Nephron (organoid): ENCODE results near the gene TSPY4.
"Not testable (repeated sequence)": the region's sequence is repeated elsewhere in the genome, so short reads cannot be mapped to it uniquely, and the experiment has no call there.

ENCODE experiments used
- H3K27ac Mint-ChIP-seq, 3 experiments: 2 replicates each; pipeline ENCODE4 v1.8.0; 2020; ENCODE audit warnings: mixed read lengths in 3 of 3, mild to moderate bottlenecking in 2 of 3, moderate library complexity in 1 of 3
- H3K27me3 Mint-ChIP-seq: 2 replicates; pipeline ENCODE4 v1.8.0; 2021; ENCODE audit warnings: low read depth, mild to moderate bottlenecking, moderate library complexity, mixed read lengths
- H3K36me3 Mint-ChIP-seq: 2 replicates; pipeline ENCODE4 v1.8.0; 2020; ENCODE audit warnings: low read depth, mixed read lengths
- H3K4me1 Mint-ChIP-seq: 2 replicates; pipeline ENCODE4 v1.8.0; 2020; ENCODE audit warnings: mixed read lengths
- H3K4me3 Mint-ChIP-seq, 3 experiments: 2 replicates each; pipeline ENCODE4 v1.8.0; 2020; ENCODE audit warnings: mild to moderate bottlenecking in 3 of 3, mixed read lengths in 3 of 3, moderate library complexity in 2 of 3
- H3K9me3 Mint-ChIP-seq: 2 replicates; pipeline ENCODE4 v1.8.0; 2020; ENCODE audit warnings: mixed read lengths
- TF ChIP-seq, protein P1 (sequence below), 3 experiments: fragments of 200-600 bp; sonication (generic); IDR thresholded peaks; one replicate each; pipeline ENCODE4 v1.5.0; 2021; ENCODE audit warnings: antibody characterized with exemption in 3 of 3; ENCODE audit not compliant: unreplicated experiment in 3 of 3

TSPY4 gene, protein sequence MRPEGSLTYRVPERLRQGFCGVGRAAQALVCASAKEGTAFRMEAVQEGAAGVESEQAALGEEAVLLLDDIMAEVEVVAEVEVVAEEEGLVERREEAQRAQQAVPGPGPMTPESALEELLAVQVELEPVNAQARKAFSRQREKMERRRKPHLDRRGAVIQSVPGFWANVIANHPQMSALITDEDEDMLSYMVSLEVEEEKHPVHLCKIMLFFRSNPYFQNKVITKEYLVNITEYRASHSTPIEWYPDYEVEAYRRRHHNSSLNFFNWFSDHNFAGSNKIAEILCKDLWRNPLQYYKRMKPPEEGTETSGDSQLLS

GRCh38 chrY:9337164-9337563 is at the start of gene TSPY4:
Gene TSPY4, plus strand, starts transcription at chrY:9337464. Its CDS starts 46 bp downstream, at chrY:9337510.
- H3K27ac Mint-ChIP-seq, H3K27me3 Mint-ChIP-seq, H3K4me3 Mint-ChIP-seq, H3K9me3 Mint-ChIP-seq, H3K36me3 Mint-ChIP-seq, H3K4me1 Mint-ChIP-seq: not testable (repeated sequence)

- Mint-ChIP-seq H3K9me3 (no peaks in the 10 kb centered on the region), H3K36me3 (no peaks in the 10 kb centered on the region), H3K27me3 (no peaks in the 10 kb centered on the region), H3K4me1 (no peaks in the 10 kb centered on the region), H3K27ac (no peak overlapping the region), H3K4me3 (no peak overlapping the region)
- TF ChIP-seq, protein P1, sequence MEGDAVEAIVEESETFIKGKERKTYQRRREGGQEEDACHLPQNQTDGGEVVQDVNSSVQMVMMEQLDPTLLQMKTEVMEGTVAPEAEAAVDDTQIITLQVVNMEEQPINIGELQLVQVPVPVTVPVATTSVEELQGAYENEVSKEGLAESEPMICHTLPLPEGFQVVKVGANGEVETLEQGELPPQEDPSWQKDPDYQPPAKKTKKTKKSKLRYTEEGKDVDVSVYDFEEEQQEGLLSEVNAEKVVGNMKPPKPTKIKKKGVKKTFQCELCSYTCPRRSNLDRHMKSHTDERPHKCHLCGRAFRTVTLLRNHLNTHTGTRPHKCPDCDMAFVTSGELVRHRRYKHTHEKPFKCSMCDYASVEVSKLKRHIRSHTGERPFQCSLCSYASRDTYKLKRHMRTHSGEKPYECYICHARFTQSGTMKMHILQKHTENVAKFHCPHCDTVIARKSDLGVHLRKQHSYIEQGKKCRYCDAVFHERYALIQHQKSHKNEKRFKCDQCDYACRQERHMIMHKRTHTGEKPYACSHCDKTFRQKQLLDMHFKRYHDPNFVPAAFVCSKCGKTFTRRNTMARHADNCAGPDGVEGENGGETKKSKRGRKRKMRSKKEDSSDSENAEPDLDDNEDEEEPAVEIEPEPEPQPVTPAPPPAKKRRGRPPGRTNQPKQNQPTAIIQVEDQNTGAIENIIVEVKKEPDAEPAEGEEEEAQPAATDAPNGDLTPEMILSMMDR (IDR thresholded peaks at IDR 0.05; ENCODE audit: unreplicated experiment in 3 of 3) = no peak
Measured at GRCh38 chrY:9320996-9321395, 16.3 kb upstream of the TSPY4 start.

DNA sequence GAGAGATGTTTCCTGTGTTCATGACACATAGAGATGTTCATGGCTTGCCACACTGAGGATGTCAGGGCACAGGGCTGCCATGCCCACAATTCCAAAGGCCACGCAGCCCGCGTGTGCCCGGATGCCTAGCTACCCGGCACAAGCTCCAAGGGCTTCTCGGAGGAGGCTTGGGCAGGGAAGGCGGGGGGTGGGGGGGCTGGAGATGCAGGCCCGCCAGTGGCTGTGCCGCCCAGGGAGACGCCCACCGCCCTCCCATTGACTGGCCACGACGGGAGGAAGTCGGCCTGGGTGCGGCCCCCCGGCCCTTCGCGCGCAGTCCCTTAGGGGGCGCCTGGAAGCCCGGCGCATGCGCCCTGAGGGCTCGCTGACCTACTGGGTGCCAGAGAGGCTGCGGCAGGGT is 20.2 kb downstream of the TSPY4 start, which contains the start of gene TSPY8:
Gene TSPY8, plus strand, starts transcription at position 301 of the 400 bp plus-strand sequence. Its CDS starts 46 bp downstream, at position 347.
- not testable (repeated sequence) for H3K27me3 Mint-ChIP-seq, H3K4me1 Mint-ChIP-seq, H3K27ac Mint-ChIP-seq, H3K4me3 Mint-ChIP-seq, H3K36me3 Mint-ChIP-seq, H3K9me3 Mint-ChIP-seq
